KOPT-K1 (cell line): ENCODE results near the gene GUCY2C.
"Not testable (repeated sequence)": the region's sequence is repeated elsewhere in the genome, so short reads cannot be mapped to it uniquely, and the experiment has no call there.

Source experiments
- H3K27ac ChIP-seq: fragments of 200-600 bp; sonication (generic); 2 replicates; pipeline ENCODE4 v1.5.1; 2016; ENCODE audit warnings: antibody characterized with exemption, mild to moderate bottlenecking, low read depth, low read length; ENCODE audit not compliant: poor library complexity, severe bottlenecking
- H3K36me3 ChIP-seq: fragments of 200-600 bp; sonication (generic); 2 replicates; pipeline ENCODE4 v1.5.1; 2017; ENCODE audit warnings: antibody characterized with exemption, mild to moderate bottlenecking, low read length, moderate library complexity; ENCODE audit not compliant: insufficient read depth
- H3K9me3 ChIP-seq: fragments of 200-600 bp; sonication (generic); 2 replicates; pipeline ENCODE4 v1.5.1; 2017; ENCODE audit warnings: antibody characterized with exemption, low read length, mild to moderate bottlenecking; ENCODE audit not compliant: insufficient read depth, poor library complexity, severe bottlenecking

GUCY2C gene

DNA sequence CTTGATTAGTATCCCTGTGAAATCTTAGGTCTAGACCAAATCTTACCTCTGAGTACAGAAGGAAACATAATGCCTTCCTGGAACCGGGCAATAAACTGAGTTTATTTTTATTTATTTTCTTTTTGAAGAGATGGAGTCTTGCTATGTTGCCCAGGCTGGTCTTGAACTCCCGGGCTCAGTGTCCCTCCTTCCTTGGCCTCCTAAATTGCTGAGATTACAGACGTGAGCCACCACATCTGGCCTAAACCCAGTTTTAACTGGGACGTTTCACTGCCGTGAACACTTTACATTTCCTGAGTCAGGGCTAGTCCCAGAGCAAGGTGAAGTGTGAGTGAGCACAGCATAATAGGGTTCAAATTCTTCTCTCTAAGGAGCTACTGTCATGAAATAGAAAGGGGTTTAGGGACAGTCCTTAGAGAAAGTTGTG, 671 bp downstream of the GUCY2C start:
- Histone ChIP-seq H3K9me3 (no peaks in the 10 kb centered on the region), H3K27ac (no peak overlapping the region), H3K36me3 (no peaks in the 10 kb centered on the region)

DNA sequence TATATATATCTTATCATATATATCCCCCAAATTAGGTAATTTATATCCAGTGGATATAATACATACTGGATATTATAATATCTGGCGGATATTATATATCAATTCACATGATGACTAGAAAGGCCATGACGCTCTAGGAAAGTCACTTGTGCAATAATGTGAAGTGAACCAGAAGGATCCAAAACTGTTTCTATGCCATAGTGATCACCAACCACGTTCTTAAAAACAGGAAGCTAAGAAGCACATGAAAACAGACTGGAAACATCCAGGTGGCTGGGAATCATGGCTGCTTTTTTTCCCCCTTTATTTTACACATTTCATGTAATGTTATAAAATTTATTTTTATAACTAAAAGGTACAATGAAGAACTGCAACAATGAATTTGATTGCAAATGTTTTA, 1.4 kb downstream of the GUCY2C start:
- no peak overlapping the region for H3K27ac ChIP-seq
- H3K9me3 ChIP-seq, result no peaks in the 10 kb centered on the region
- H3K36me3 ChIP-seq, result no peaks in the 10 kb centered on the region

DNA sequence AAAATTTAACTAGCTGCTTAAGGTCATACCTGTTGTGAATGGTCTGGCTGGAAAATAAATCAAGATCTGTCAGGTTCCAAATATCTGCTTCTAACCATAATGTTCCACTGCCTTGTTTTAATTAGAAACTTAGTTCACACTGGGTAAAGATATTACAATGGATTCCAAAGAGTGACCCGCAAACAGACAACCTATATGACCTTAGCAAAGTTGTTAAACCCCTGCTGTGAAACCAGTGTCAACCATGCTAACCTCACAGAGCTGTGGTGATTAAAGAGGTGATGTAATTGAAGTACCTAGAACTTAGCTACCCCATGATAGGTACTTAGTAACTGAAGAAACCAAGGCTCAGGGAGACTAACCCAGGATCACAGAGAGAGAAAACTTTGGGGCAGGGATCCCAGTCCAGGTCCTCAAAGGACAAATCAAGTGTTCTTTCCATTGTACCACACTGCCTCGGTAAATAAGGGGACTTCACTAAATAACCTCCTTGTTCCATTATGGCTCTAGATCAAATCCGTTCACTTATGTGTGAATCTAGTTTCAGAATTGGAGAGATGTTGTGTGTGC, 2.2 kb downstream of the GUCY2C start:
- Histone ChIP-seq H3K36me3 (no peaks in the 10 kb centered on the region), H3K9me3 (no peaks in the 10 kb centered on the region), H3K27ac (no peak overlapping the region)

DNA sequence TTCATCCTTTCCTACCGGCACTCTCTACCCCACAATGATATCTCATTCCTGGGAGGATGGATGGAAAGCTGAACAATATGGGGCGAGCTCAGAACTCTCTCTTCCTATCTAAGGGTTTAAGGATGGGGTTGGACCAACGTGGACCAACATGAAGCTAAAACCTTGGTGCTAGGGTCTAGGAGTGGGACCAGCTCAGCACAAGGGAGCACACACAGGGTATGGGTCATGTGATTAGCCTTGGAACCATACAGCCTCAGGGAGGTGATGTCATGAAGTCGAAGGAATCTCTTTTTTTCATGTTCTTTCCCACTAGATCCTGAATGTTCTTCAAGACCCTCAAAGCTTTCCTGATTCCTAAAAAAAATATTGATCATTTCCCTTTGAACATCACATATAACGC, 3.3 kb downstream of the GUCY2C start:
- Histone ChIP-seq H3K36me3 (no peaks in the 10 kb centered on the region), H3K9me3 (no peaks in the 10 kb centered on the region), H3K27ac (no peak overlapping the region)

DNA sequence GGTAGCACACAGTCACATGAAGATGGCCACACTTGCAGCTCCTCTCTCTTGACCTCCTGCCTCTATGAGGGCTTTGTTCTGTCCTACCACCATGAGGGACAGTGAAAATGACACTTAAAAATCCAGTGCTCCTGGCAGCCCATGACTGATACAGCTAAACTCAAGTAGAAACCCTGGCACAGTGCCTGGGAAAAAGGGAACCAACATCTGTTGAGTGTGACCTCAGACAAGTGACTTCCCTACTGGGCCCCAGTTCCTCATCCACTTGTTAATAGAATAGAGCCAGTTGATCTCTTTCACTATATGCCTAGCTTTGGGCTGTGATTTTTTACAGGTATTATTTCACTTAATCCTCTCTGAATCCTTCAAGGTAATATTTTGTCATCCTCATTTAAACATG, 4.8 kb downstream of the GUCY2C start:
- H3K9me3 ChIP-seq, result no peaks in the 10 kb centered on the region
- H3K36me3 ChIP-seq, result no peaks in the 10 kb centered on the region
- no peak overlapping the region for H3K27ac ChIP-seq

DNA sequence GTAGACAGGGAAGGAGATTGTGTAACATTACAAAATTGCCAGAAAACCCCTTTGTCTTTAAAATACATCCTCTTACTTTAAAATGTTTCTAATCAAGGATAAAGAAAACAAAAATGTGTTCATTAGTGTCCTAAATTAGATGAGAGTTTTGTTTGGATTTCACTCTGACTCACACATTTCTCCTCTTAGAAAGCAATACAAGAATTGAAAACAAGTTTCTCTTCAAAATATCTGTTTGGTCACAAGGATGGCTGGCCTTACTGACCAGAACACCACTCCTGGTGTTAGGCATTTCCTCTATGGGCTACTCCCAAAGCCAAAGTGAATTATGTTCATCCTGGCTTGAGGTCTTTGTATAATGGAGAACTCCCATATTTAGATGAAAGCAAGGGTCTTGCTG, 6.4 kb downstream of the GUCY2C start:
- no peak overlapping the region for H3K27ac ChIP-seq
- H3K36me3 ChIP-seq, result no peaks in the 10 kb centered on the region
- H3K9me3 ChIP-seq, result no peaks in the 10 kb centered on the region

DNA sequence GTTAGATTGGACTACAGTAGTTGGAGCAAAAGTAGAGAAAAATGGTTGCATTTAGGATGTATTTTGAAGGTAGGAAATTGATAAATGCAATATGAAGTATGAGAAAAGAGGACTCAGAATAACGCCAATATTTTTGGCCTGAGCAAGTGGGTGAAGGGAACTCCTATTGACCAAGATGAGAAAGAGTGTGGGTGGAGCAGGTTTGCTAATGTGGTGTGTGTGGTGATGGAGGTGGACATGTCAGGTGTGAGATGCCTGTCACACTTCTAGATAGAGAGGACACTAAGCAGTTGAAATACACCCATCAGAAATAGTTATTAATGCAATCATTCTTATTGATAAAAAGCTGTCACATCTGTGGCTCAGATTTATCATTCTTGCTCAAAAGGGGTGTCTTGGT, 7.3 kb downstream of the GUCY2C start:
- no peak overlapping the region for H3K27ac ChIP-seq
- H3K9me3 ChIP-seq, result no peaks in the 10 kb centered on the region
- H3K36me3 ChIP-seq, result no peaks in the 10 kb centered on the region

DNA sequence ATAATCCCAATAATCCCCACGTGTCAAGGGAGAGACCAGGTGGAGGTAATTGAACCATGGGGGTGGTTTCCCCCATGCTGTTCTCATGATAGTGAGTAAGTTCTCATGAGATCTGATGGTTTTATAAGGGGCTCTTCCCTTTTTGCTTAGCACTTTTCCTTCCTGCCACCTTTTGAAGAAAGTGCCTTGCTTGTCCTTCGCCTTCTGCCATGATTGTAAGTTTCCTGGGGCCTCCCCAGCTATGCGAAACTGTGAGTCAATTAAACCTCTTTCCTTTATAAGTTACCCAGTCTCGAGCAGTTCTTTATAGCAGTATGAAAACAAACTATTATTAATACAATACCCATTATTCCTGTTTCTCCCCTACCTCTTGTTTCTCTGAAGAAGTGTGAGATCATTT, 14.2 kb downstream of the GUCY2C start:
- not testable (repeated sequence) for H3K9me3 ChIP-seq, H3K36me3 ChIP-seq, H3K27ac ChIP-seq

DNA sequence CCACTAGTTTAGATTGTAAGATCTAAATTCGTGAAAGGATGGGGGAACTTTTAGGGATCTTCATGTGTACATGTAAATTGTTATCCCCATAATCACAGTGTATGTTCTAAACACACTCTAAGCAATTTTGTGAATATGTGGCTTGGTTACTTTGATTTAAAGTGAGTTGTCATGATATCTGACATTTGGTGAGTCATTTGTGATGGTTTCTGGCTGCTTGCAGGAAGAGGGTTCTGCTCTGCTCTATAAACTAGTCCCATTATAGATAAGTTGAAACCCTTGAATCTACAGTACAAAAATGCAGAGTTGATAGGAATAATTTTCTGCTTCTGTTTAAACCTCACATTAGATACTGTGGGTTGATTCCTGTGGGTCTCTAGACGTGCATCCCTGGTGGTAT, 14.8 kb downstream of the GUCY2C start:
- H3K36me3 ChIP-seq, result no peaks in the 10 kb centered on the region
- no peaks in the 10 kb centered on the region for H3K9me3 ChIP-seq
- no peak overlapping the region for H3K27ac ChIP-seq

DNA sequence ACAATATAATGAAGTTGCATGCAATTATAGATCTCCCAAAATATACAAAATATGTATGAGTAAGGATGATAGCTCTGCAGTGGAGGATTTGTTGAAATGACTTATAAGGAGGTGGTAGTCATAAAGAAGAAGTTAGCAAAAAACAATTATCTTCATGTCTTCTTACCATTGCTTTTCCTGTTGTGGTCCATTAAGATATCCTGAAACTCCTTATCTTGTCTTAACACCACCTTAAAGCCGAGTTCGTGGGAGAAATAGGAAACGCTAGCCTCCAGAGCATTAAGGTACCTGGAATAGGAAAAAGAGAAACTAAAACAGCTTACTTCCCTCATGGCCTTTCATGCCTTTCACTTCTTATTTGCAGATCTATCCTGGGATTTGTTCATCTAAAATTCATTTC, 15.2 kb downstream of the GUCY2C start:
- H3K36me3 ChIP-seq, result no peaks in the 10 kb centered on the region
- H3K9me3 ChIP-seq, result no peaks in the 10 kb centered on the region
- no peak overlapping the region for H3K27ac ChIP-seq

DNA sequence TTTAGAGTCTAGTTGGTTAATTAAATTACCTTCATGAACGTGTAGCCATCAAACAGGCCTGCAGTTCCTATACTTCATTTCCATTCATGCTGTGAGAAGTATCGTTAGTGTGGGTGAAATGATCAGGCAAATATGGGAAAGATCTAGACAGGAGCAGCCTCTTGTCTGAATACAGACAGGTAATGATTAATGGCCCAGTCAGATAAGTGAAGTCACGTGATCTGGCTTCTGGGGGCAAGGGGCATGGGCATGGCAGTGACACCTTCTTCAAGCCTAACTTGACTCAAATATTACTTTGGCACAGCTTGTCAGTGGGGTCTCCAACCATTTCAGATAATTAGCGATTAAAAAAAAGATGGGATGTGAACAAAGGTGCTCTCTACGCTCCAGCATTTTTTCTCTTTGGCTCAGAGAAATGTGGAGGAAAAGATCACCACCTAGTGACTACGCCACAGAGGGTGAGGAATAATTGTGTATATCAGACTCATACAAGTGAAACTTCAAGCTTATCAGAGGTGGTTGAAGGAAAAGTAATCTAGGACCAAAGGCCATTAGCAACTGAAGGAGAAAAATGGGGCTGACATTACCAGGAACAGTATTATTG, 17.8 kb downstream of the GUCY2C start:
- H3K27ac ChIP-seq, result no peak overlapping the region
- H3K9me3 ChIP-seq, result no peaks in the 10 kb centered on the region

DNA sequence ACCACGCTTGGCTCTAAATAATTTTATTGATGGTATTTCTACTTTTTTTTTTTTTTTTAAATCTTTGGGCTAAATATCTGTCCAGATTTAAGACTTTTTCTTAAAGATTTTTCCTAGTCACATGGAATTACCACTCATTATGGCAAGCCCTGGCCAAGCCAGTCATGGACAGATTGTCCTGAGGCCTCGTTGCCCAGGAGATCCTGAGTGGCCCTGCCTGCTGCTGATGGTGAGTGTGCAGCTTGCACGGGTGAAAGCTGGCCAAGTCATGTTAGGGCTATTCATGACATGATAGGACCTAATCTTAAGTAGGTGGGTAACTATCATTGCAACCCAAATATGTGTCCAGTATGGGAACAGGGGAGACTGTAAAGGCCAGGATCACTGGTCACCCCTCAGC, 27.8 kb downstream of the GUCY2C start:
- H3K9me3 ChIP-seq, result no peaks in the 10 kb centered on the region
- H3K36me3 ChIP-seq, result no peaks in the 10 kb centered on the region
- H3K27ac ChIP-seq, result no peak overlapping the region

More for the DNA sequence above, 17.8 kb downstream of the GUCY2C start:
- no peaks in the 10 kb centered on the region for H3K36me3 ChIP-seq

DNA sequence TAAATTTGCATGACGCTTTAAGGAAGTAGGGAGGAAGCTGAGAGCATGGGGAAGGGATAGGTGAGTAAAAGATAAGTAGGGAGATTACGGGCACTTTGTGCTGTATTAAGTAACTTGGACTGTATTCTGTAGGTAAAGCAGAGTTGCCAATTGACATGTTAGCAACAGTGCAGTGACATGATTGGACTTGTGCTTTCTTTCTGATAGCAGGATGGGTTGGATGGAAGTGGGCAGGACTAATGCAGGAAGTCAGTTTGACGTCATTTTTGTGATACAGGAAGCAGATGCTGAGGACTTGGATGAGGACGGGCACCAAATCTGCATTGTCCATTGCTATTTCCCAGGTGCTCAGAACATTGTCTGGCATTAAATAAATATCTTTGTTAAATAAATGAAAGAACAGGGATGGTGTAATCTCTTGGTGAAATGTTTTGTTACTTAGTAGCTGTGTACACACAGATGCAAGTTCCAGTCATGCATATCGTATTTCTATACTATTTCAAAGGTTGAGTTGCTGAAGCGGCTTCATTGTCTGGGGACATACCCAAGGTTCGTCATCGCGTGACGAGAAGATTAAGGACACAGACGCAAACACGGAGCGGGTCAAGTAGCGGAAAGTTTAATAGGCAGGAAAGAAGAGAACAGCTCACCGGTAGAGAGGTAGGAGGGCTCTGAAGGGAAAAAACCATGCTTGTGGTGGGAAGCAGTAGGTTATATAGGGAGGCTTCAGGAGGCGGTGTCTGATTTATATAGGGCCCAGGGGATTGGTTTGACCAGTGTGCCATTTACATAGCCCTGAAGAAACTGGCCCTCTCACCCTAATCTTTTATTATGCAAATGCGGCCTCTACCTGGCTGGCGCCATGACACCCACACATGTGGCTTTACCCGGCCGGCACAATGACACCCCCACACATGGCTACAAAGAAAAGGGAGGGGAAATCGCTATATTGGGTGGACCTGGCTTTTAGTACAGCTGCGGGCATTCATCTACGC, 30.7 kb downstream of the GUCY2C start:
- H3K36me3 ChIP-seq, result no peaks in the 10 kb centered on the region
- H3K9me3 ChIP-seq, result no peaks in the 10 kb centered on the region
- no peak overlapping the region for H3K27ac ChIP-seq

DNA sequence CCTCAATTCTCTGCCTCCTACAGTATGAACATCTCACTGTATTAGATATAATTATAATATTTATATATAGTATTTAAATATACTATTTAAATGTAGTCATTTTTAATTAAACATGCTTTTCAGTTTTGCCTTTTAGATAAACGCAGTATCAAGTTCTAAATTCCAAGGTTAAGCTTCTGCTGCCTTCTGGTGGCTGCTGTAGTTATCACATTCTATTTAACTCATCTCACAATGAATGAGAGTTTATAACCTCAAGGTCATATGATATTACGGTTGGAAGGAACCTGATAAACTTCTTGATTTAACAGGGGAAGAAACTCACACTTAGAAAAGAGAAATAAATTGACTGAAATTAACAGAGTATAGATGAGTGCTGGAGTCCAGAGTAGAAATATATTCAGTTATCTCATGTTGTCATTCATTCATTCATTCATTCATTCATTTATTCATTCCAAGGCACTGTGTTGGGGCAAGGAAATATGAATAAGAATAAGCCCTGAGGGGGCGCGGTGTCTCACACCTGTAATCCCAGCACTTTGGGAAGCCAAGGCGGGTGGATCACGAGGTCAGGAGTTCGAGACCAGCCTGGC, 31.9 kb downstream of the GUCY2C start:
- Histone ChIP-seq H3K27ac (no peak overlapping the region), H3K36me3 (no peaks in the 10 kb centered on the region), H3K9me3 (no peaks in the 10 kb centered on the region)

DNA sequence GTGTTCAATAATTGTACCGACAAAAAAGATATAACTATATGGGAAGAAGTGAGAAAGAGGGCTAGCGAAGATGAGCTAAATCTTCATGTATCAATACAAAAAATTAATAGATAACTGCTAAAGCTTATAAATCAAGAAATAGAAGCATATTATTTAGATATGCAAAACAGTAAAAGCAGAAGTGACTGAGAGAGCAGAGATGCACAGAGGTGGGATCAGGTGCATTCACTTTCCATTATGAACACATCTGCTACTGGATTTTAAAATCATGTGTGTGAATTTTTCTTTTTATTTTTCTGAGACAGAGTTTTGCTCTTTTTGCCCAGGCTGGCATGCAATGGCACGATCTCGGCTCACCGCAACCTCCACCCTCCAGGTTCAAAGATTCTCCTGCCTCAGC, 33.4 kb downstream of the GUCY2C start:
- Histone ChIP-seq H3K9me3 (no peaks in the 10 kb centered on the region), H3K27ac (no peak overlapping the region), H3K36me3 (no peaks in the 10 kb centered on the region)
